Urothelium cell line (cell line): ENCODE results near the gene LIPN.
"Not testable (repeated sequence)": the region's sequence is repeated elsewhere in the genome, so short reads cannot be mapped to it uniquely, and the experiment has no call there.

Experiments used
- DNase-seq: peaks from one replicate; pipeline ENCODE4 v3.0.0; 2011; ENCODE audit warnings: low spot score, mixed read lengths
- FAIRE-seq: peaks from 2 replicates; lab custom pipeline; 2011; peaks lifted over from hg19 to GRCh38; lab: Jason Lieb, UNC

LIPN gene, protein sequence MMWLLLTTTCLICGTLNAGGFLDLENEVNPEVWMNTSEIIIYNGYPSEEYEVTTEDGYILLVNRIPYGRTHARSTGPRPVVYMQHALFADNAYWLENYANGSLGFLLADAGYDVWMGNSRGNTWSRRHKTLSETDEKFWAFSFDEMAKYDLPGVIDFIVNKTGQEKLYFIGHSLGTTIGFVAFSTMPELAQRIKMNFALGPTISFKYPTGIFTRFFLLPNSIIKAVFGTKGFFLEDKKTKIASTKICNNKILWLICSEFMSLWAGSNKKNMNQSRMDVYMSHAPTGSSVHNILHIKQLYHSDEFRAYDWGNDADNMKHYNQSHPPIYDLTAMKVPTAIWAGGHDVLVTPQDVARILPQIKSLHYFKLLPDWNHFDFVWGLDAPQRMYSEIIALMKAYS

DNA sequence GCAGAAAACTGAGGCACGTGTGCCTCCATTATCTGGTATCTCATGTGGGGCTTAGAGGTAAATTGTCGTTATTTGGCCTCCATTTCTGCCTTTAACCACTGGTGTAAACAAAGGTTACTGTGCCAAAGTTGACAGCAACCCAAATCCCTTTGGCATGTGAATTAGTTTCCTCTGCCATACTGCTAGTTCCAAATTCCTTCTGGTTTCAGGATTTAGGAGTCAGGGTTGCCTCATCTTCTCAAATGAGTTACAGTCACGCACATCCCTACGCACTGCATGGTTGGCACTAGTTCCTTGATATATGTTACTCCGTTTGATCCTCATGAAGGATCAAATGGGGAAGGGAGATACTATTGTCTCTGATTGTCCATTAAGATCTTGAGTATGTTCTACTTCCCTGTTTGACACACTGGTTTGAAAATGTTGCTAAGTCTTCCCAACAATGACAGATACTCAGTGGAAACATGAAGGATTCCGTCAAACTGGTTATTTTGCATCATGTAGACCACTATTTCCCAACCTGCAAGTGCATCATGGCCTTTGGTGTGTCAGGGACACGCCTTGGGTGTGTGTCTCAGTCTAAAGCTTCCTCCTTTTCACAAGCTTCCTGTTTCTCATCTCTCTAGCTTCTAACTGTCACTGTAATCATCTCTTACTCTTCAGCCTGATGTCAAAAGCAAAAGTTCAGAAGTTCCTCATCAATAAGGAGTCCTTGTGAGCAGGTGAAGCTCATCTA is at the start of gene LIPN:
Gene LIPN (plus strand): TSS at position 655 of the 736 bp plus-strand sequence. CDS start 1,386 bp downstream, outside the sequence.
- DNase-seq (no peak), FAIRE-seq (no peak)

DNA sequence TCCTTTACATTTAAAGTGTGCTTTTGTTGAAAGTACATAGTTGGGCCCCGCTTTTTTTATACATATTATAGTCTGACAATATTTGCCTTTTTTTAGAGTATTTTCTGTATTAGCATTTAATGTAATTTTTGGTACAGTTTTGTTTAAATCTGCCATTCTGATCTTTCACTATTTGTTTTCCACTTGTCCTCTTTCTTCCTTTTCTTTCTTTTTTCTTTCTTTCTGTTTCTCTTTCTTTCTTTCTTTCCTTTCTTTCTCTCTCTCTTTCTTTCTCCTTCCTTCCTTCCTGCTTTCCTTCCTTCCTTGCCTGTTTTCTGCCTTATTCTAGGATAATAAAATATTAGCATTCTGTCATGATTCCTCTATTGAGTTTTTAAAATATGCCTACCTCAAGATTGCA is 44.3 kb upstream of the LIPN start:
- FAIRE-seq (no peak), DNase-seq (no peak)

DNA sequence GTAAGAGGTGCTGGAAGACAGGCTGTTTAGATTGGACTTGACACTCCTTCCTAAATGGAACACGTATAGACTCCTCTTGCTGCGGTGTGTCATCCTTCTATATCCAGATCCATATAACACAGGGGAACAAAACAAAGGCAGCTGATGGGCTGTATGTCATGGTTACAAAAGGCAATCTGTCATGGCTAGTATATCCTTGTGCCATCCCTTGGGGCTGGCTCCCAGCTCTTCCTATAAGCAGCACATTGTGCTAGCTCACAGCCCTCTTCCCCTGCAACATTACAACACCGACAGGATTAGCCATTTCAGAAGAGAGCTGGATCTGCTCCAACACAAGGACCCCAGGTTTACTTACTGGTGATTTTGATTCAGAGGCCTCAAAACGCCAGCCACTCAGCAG is 38.4 kb upstream of the LIPN start:
- DNase-seq (no peak), FAIRE-seq (no peak)

DNA sequence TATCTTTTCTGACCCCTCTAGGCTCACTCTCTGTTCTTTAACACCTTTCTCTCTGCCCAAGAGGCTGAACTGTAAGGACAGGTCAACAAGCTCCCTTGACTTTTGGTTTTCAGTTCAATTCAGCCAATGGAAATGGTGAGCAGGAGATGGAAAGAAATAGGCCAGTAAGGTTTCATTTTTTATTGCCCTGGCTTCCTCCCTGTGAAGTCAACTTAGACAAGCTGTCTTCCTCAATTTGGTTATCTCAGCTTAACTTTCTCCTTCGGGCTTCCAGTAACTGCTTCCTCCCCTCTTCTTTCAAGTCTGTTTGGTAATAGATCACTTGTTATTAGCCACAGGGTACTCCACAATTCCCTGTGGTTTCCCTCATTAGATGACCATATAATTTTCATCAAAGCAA is 34.0 kb upstream of the LIPN start:
- DNase-seq: no peak
- no peak for FAIRE-seq

DNA sequence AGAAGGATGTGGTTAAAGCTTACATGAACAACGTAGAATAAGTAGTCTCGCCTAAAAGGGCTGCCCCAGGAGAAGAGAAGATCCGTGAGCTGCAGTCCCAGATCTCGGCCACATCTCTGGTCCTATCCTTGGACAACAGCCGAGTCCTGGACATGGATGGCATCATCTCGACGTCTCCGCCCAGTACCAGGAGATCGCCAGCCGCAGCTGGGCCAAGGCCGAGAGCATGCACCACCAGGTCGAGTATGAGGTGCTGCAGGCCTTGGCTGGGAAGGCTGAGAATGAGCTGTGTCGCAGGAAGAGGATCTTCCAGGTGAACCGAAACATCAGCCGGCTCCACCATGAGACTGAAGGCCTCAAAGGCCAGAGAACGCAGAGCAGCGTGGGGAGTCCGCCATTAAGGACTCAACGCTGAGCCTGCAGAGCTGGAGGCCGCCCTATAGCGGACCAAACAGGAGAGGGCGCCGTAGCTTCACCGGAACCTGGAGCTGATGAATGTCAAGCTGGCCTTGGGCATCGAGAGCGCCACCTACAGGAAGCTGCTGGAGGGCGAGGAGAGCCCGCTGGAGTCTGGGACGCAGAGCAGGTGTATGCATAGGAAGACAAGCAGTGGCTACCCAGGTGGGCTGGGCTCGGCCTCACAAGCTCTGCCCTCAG is 31.6 kb upstream of the LIPN start:
- no peak for DNase-seq
- no peak for FAIRE-seq

DNA sequence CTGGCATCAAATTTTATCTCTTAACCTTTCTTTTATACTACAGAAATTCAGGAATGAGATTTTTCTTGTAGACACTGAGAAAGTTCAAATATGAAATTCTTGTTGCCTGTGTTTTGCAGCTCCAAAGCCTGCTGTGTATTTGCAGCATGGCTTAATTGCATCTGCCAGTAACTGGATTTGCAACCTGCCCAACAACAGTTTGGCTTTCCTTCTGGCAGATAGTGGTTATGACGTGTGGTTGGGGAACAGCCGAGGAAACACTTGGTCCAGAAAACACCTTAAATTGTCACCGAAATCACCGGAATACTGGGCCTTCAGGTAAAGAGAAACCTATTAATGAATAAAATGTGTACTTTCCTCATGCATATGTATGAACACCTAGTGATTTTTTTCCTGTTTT is 29.0 kb upstream of the LIPN start:
- FAIRE-seq: no peak
- no peak for DNase-seq

DNA sequence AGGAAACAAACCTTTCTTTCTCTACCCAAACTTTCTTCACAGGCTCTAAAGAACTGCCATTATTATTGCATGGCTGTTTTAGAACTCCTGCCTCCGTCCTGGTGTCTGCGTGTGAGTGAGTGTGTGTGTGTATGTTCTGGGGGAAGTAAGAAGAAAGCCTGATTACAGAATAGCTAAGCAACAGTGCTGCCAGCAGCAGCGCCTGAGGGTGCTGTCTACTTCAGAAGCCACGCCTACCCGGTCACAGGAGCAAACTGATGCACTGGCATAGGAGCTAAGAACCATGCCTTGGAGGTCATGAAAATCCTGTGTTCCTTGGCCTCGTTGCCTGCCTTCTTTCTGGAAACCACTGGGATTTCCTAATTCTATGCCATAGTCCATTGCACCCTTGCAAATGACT is 28.5 kb upstream of the LIPN start:
- DNase-seq: no peak
- no peak for FAIRE-seq

DNA sequence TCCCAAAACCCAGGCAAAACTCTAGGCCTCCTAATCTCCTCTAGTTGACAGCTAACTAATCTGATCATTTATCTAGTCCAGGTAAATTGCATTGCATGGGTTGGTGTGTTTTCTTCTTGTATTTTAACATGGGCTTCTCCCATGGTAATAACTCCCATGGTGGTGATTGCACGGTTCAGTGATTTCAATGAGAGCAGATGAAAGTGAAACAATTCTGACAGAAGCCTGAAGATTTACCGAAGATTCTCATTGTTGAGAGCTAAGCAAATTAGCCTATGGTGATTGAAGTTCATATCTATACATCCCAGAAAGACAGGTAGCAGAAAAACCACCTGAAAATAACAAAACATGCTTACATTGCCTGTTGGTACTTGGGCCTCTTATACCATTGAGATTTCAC is 26.6 kb upstream of the LIPN start:
- no peak for FAIRE-seq
- no peak for DNase-seq

DNA sequence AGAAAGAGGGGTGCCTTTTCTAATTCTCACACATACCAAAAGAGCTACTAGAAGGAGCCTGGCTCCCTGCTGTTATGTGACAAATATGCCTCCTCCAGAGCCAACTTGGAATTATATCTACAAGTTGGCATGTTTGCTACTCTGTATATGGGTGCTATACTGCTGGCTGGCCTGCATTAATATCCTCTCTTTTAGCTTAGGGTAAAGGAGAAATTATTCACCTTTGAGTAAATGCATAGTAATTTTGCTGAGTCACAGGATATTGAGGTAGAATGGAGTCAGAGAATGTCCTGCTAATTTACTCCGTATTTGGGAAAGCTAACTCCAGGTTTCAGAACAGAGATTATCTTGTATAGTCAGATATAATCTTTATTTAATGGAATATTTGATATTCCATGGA is 24.2 kb upstream of the LIPN start:
- no peak for DNase-seq
- FAIRE-seq: no peak

DNA sequence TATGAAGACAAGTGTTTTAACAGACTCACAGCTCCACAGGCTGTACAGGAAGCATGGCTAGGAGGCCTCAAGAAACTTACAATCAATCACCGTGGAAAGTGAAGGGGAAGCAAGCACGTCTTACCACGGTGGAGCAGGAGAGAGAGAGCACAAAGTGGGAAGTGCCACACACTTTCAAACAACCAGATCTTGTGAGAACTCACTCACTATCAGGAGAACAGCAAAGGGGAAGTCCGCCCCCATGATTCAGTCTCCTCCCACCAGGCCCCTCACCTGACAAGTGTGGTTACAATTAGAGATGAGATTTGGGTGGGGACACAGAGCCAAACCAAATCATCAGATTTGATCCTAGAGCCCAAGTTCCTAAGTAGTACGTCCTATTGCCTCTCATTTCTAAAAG is 17.9 kb upstream of the LIPN start:
- DNase-seq, FAIRE-seq: not testable (repeated sequence)

DNA sequence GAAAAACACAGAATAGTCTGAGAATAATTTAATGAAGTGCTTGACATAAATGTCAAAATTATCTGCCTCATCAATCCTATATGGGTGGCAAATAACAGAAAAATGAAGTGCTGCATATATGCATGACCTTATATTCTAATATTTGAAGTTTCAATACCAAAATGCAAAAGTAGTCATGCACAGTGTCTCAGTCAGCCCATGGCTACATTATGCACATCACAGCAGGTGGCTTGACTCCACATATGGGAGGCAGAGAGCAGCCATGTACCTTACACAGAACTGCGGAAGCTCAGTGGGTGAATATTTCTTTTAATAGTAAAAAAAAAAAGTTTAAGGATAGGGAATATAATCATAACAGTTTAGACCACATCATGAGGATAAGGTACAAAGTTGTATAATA is 17.4 kb upstream of the LIPN start:
- no peak for FAIRE-seq

DNA sequence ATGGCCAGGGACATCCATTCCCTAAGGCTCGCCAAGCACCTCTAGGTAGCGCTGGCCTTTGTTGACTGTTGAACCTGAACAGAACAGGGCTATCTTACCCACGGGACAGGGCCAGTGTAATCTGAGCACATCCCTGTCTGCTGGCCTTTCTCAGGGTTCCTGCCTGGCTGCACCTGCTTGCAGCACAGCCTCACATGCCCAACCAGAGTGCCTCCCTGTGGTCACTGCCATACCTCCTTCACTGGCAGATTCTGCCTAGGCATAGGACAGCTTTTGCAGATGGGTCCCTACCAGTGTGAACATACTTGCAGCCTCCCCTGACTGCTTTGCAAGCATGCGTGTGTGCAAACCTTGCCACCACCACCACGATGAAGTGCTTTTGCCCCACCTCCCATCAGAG is 15.8 kb upstream of the LIPN start:
- no peak for DNase-seq
- FAIRE-seq: no peak

More for the DNA sequence above, 17.4 kb upstream of the LIPN start:
- no peak for DNase-seq

DNA sequence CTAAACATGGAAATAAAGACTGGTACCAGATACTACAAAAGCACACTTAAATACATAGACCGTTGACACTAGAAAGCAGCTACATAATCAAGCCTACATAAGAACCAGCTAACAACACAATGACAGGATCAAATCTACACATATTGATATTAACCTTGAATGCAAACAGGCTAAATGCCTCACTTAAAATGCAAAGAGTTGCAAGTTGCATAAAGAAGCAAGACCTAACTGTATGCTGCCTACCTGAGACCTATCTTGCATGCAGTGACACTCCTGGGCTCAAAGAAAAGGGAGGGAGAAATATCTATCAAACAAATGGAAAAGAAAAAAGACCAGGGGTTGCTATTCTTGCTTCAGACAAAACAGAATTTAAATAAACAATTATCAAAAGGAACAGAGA is 14.2 kb upstream of the LIPN start:
- no peak for DNase-seq
- no peak for FAIRE-seq

DNA sequence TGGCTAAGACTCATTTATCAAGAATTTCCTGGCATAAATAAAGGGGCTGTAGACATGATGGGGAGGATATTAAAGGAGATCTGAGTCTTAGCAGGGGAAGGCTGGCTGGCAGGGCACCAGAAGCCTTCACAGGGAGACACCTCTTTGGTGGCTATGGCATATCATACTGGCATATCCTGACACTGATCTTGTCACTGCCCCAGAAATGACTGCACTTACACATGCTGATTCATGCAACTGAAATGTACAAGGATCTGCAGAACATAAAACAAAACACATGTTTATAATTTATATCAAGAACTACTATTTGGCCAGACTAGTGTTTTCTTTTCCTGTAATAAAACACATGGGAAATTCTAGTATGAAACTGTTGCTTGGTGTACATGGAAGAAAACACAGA is 5.5 kb upstream of the LIPN start:
- FAIRE-seq: no peak

DNA sequence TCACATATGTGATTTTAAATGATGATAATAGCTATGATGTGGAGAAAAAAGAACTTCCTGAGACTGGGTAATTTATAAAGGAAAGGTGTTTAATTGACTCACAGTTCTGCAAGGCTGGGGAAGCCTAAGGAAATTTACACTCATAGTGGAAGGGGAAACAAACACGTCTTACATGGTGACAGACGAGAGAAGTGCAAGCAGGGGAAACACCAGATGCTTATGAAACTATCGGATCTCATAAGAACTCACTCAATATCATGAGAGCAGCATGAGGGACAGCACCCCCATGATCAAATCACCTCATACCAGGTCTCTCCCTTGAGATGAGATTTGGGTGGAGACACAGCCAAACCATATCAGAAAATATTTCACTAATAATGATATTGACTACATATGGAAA is 4.1 kb upstream of the LIPN start:
- FAIRE-seq: no peak
- no peak for DNase-seq

More for the DNA sequence above, 5.5 kb upstream of the LIPN start:
- DNase-seq: no peak

DNA sequence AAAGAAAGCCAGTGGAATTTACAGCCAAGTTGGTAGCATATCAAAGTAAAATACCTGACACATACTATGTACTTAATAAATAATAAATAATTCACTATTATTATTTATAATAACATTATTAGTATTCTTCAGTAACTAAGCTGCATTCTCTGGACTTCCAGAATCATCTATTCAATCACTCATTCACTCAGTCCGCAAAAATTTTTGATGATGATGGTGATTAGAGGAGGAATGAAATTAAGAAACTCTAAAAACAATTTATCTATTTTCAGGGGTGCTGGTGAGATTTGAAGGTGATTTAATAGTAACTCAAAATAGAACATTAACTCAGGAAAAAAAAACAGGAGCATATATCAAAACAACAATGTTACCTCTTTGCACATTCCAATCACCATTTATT is 3.2 kb upstream of the LIPN start:
- FAIRE-seq (no peak), DNase-seq (no peak)

DNA sequence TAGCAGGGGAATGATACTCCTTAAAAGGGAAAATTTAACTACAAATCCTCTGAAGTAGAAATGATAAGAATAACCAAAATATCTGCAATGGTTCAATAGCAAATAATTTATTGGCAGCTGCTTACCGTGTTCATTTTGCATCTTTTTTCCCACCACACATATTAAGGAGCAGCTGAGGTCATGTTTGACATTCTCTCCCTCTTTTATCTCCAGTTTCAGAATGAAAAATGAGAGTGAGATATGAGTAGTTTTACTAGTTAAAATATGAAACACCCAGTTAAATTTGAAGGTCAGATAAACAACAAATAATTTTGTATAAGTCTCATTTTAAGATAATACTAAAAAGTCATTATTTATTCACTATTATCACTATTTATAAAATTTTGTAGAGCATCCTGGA is 3.1 kb downstream of the LIPN start:
- DNase-seq (no peak), FAIRE-seq (no peak)

DNA sequence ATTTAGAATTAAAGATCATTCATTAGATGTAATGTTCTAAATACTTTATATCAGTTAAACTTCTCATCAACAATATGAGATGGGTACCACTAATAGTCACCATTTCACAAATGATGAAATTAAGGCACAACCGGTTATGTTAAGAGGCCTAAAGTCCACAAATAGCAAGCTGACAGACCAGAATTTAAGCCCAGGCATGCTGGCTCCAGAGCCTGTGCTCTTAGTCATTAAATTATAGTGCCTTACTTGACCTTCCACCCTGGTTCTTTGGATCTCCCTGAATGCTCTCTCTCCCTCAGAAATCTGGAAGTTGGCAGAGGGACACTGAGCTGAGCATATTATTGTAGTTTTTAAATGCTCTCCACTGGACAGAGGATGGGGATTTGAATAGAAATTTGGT is 3.6 kb downstream of the LIPN start:
- DNase-seq (no peak), FAIRE-seq (no peak)

DNA sequence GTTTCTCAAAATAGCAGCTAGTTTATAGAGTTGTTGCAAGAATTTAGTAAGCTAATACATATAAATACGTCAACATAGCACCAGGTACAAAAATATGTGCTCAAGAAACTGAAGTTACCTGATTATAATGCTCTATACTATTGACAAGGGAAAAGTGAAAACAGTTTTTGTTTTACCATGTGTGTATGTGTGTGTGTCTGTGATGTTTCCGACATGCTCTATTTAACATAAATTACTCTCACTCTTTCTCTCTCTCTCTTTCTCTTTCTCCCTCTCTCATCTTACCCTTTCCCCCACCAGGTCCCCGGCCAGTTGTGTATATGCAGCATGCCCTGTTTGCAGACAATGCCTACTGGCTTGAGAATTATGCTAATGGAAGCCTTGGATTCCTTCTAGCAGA is 4.3 kb downstream of the LIPN start:
- FAIRE-seq (no peak), DNase-seq (no peak)

DNA sequence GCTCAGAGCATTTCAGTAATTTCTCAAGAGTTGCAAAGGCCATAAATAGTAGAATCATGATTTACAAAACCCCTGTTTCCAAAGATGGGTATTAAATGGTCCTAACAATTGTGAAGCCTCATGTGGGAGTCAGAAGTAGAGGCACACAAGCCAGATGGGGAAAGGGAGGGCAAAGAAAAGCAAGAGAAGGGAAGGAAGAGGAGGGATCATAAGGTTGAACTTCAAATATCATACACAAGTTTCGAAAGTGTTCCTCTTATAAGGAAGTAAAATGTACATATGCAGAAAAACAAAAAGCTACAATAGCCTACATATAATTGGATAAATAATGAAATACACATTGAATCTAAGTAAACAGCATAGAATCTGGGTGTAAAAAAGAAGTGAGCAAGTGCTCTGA is 6.0 kb downstream of the LIPN start:
- no peak for DNase-seq
- FAIRE-seq: no peak

DNA sequence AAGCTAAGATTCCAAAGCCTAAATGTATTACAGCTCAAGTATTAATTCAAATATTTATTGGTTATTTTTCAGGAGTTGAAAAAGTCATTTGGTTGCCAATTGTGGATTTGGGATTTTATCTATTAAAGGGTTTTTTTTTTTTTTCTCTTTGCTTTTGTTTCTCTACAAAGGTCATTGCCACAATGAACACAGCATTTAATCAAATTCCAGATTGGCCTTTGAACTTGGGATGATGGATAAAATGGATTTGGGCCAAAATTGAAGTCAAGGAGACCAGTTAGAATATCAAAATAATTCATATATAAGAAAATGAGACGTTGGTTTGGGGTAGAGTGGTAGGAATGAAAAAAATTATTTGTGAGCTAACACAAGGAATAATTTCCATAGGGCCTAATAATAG is 9.6 kb downstream of the LIPN start:
- DNase-seq (no peak), FAIRE-seq (no peak)

DNA sequence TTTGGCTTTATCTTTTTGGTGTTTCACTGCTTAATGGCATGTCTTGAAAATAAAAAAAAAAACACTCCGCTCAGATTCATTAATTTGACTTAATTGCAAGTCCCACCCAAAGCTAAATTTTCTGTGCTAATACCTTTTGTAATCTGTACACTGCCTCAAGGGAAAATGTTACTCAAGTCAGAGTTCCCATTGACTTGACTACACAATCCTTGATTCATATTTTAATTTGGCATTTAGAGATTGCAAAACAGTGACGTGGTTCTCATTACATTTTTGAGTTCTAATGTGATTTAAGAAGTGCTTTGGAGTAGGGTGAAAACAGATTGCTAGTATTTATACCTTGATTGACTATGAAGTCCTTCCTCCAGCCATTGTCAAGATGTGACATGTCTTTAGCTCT is 21.4 kb downstream of the LIPN start:
- FAIRE-seq (no peak), DNase-seq (no peak)
